NCI-H2029 (cell line): ENCODE data around the gene GLI3.

Source experiments
- DNase-seq: peaks from one replicate; lab custom pipeline; 2025; lab: John Stamatoyannopoulos, UW

Gene GLI3

GRCh38 chr7:42143711-42144600, 93.1 kb downstream of the GLI3 start:
- no peak for DNase-seq

GRCh38 chr7:42142089-42142488, 94.9 kb downstream of the GLI3 start:
- no peak for DNase-seq

GRCh38 chr7:42139751-42140150, 97.3 kb downstream of the GLI3 start:
- no peak for DNase-seq

- DNase-seq = no peak
Observed at GRCh38 chr7:42138691-42139090, 98.3 kb downstream of the GLI3 start.

- DNase-seq = no peak
Observed at GRCh38 chr7:42137941-42138340, 99.1 kb downstream of the GLI3 start.

GRCh38 chr7:42137431-42137830, 99.6 kb downstream of the GLI3 start:
- no peak for DNase-seq

- DNase-seq = no peak
Observed at GRCh38 chr7:42135728-42136127, 101.3 kb downstream of the GLI3 start.

GRCh38 chr7:42134276-42134876, 102.6 kb downstream of the GLI3 start:
- DNase-seq = no peak

GRCh38 chr7:42133321-42133720, 103.7 kb downstream of the GLI3 start:
- DNase-seq = no peak

- DNase-seq = no peak
Observed at GRCh38 chr7:42128703-42129102, 108.3 kb downstream of the GLI3 start.

GRCh38 chr7:42127232-42127622, 109.8 kb downstream of the GLI3 start:
- no peak for DNase-seq

GRCh38 chr7:42126475-42127231, 110.4 kb downstream of the GLI3 start:
- DNase-seq = no peak

- no peak for DNase-seq
Observed at GRCh38 chr7:42125321-42125720, 111.7 kb downstream of the GLI3 start.

- DNase-seq = no peak
Observed at GRCh38 chr7:42123716-42124115, 113.3 kb downstream of the GLI3 start.

- DNase-seq = no peak
Observed at GRCh38 chr7:42120191-42120590, 116.8 kb downstream of the GLI3 start.

GRCh38 chr7:42117201-42117600, 119.8 kb downstream of the GLI3 start:
- DNase-seq = no peak

- DNase-seq = no peak
Observed at GRCh38 chr7:42115795-42116194, 121.2 kb downstream of the GLI3 start.

- DNase-seq = no peak
Observed at GRCh38 chr7:42110333-42110732, 126.7 kb downstream of the GLI3 start.

GRCh38 chr7:42108803-42109528, 128.0 kb downstream of the GLI3 start:
- no peak for DNase-seq

- DNase-seq = no peak
Observed at GRCh38 chr7:42107484-42108240, 129.3 kb downstream of the GLI3 start.

GRCh38 chr7:42106562-42106961, 130.4 kb downstream of the GLI3 start:
- DNase-seq = no peak
